K562 (cell line): ENCODE results near the gene ABHD5. TPM values are rescaled to one million over a fixed set of nuclear protein-coding genes. Genes with fewer than 3 reads are reported as not detected.

ENCODE experiments used
- ARID3A ChIP-seq: IDR thresholded peaks from 2 replicates; pipeline ENCODE4 v1.6.1; 2012; ENCODE audit warnings: low read depth, low read length, improper control_type of control experiment, borderline replicate concordance
- DEAF1 ChIP-seq: fragments of 450-650 bp; formaldehyde crosslinking; IDR thresholded peaks from 2 replicates; pipeline ENCODE4 v1.4.0; 2020; ENCODE audit warnings: mild to moderate bottlenecking, moderate library complexity
- E2F5 ChIP-seq: sonication (generic); formaldehyde crosslinking; IDR thresholded peaks from 2 replicates; pipeline ENCODE4 v1.8.0; 2022; ENCODE audit warnings: mild to moderate bottlenecking, missing genetic modification reagents
- EP400 ChIP-seq: fragments of 450-650 bp; IDR thresholded peaks from 2 replicates; pipeline ENCODE4 v1.6.1; 2017; ENCODE audit warnings: antibody characterized with exemption, mild to moderate bottlenecking, moderate library complexity
- ESRRA ChIP-seq: fragments of 450-650 bp; IDR thresholded peaks from 2 replicates; pipeline ENCODE4 v1.6.1; 2014; ENCODE audit warnings: low read depth, mild to moderate bottlenecking, moderate library complexity, borderline replicate concordance
- HDAC2 ChIP-seq: fragments of 450-650 bp; IDR thresholded peaks from 2 replicates; pipeline ENCODE4 v1.6.1; 2016; ENCODE audit warnings: mild to moderate bottlenecking
- HDAC6 ChIP-seq: IDR thresholded peaks from 2 replicates; pipeline ENCODE4 v1.6.1; 2012; ENCODE audit warnings: low read depth, mild to moderate bottlenecking, control low read depth, inconsistent platforms, low read length, moderate library complexity
- LEF1 ChIP-seq: fragments of 450-650 bp; IDR thresholded peaks from 2 replicates; pipeline ENCODE4 v1.6.1; 2016; ENCODE audit warnings: mild to moderate bottlenecking
- MCM7 ChIP-seq, 2 experiments: fragments of 450-650 bp; IDR thresholded peaks; 2 replicates each; pipeline ENCODE4 v1.6.1; 2016 to 2018
- MNT ChIP-seq, 2 experiments: fragments of 450-650 bp; conservative IDR thresholded peaks; 2 replicates each; pipeline ENCODE4 v1.6.1; 2017; ENCODE audit warnings: mild to moderate bottlenecking in 2 of 2, moderate library complexity in 2 of 2
- RBBP5 ChIP-seq: fragments of 200-600 bp; sonication (generic); IDR thresholded peaks from 2 replicates; pipeline ENCODE4 v1.6.1; 2012; ENCODE audit warnings: borderline replicate concordance, mild to moderate bottlenecking, low read length, control low read depth, inconsistent platforms; ENCODE audit not compliant: insufficient read depth, poor library complexity, severe bottlenecking
- SUPT5H ChIP-seq: fragments of 450-650 bp; IDR thresholded peaks from 2 replicates; pipeline ENCODE4 v1.6.1; 2016
- ZBTB11 ChIP-seq, 3 experiments: fragments of 200-800 bp in 1 of 3; fragments of 250-450 bp in 1 of 3; fragments of 450-650 bp in 1 of 3; sonication (Bioruptor Pico) in 1 of 3; sonication (Bioruptor generic) in 1 of 3; formaldehyde crosslinking in 1 of 3; IDR thresholded peaks; 2 replicates each; pipeline versions ENCODE4 v1.6.1 to v1.8.0; 2016 to 2022; ENCODE audit warnings: mild to moderate bottlenecking in 2 of 3, missing genetic modification characterization in 2 of 3, missing compliant biosample characterization in 1 of 3, moderate library complexity in 1 of 3
- ZBTB26 ChIP-seq: fragments of 450-650 bp; formaldehyde crosslinking; IDR thresholded peaks from 2 replicates; pipeline ENCODE4 v1.4.0; 2022; ENCODE audit warnings: missing genetic modification characterization
- ZC3H4 ChIP-seq: sonication (generic); formaldehyde crosslinking; IDR thresholded peaks from 2 replicates; pipeline ENCODE4 v1.9.0; 2021; ENCODE audit warnings: missing genetic modification reagents, borderline replicate concordance
- ZNF695 ChIP-seq: fragments of 450-650 bp; formaldehyde crosslinking; IDR thresholded peaks from 2 replicates; pipeline ENCODE4 v1.4.0; 2020; ENCODE audit warnings: mild to moderate bottlenecking, moderate library complexity
- polyA plus RNA-seq, 8 experiments: library from polyadenylated mRNA; depleted of rRNA in 4 of 8; stranded (reverse) in 5 of 8; unstranded in 3 of 8; fragments of >200 nt; fragmentation: Nextera tagmentation in 2 of 8; fragmentation: Illumina TruSeq in 1 of 8; extraction: Ambion mirVana in 2 of 8; extraction: Trizol in 1 of 8; gene quantifications; 2 replicates each; pipeline versions ENCODE4 v1.2.1 to v1.2.3, GENCODE V29; 2011 to 2014; ENCODE audit warnings: inconsistent platforms in 1 of 8, missing spikeins in 1 of 8
- total RNA-seq, 7 experiments: library from RNA; depleted of rRNA in 6 of 7; stranded (reverse); fragments of >200 nt in 6 of 7; fragmentation: Illumina TruSeq in 2 of 7; extraction: Trizol in 2 of 7; gene quantifications; 2 replicates each; pipeline versions ENCODE4 v1.2.1 to v1.2.3, GENCODE V29; 2011 to 2021; ENCODE audit warnings: low replicate concordance in 1 of 7

ABHD5 gene
- total and polyA plus RNA-seq, 9 of the 15 experiments (the other 6 are each of a cell fraction or from before 2014, with no cell fraction given): 27.8 to 61.7 (median 39.9) TPM

- TF ChIP-seq ZBTB11 (CRISPR knock-in tag; IDR thresholded peaks at IDR 0.05) (peak in 1 of 3 experiments; percentile 74; a peak in 2 of 6 replicates), SUPT5H (0 out of 2 replicates have a peak, but pooled peaks have one; percentile 32), ZNF695 (CRISPR knock-in tag) (0 out of 2 replicates have a peak, but pooled peaks have one; percentile 62), MNT (conservative IDR thresholded peaks at IDR 0.05) (0 out of 4 replicates have a peak, but pooled peaks of 1 of the 2 experiments have one; percentile 13), RBBP5 (no peak), LEF1 (no peak), ZC3H4 (CRISPR knock-in tag) (peak; percentile 97; the same call in 1 of the 2 replicates), HDAC6 (peak; percentile 62; the same call in 1 of the 2 replicates), E2F5 (CRISPR knock-in tag) (0 out of 2 replicates have a peak, but pooled peaks have one; percentile 57), ZBTB26 (no peak), EP400 (peak; percentile 40; the same call in 1 of the 2 replicates), ARID3A (no peak), HDAC2 (no peak; the same call in 1 of the 2 replicates), ESRRA (peak; percentile 82), DEAF1 (CRISPR knock-in tag) (no peak), MCM7 (IDR thresholded peaks at IDR 0.05) (no peak)
Measured at GRCh38 chr3:43769885-43770425, 79.2 kb downstream of the ABHD5 start (continued).
